GM12878 (cell line): Measurements from ENCODE around the gene STEAP1B. TPM values are rescaled to one million over a fixed set of nuclear protein-coding genes. Genes with fewer than 3 reads are reported as not detected.

Source experiments
- ATAC-seq: fragments of 200-7000 bp; cut with Tn5 transposase; 3 replicates; pipeline ENCODE4 v1.9.1; 2020; ENCODE audit warnings: mild to moderate bottlenecking, moderate library complexity
- BruUV-seq: library from RNA; stranded (reverse); fragments of 400-500 nt; replicated peaks from 2 replicates; lab custom pipeline; 2021; lab: Mats Ljungman, UMichigan
- CTCF ChIA-PET: fragments of 300-600 bp; sonication (Branson Sonifier 250); formaldehyde crosslinking; extraction: SDS; loops from one replicate; lab custom pipeline; 2021; ENCODE audit warnings: inconsistent platforms; lab: Yijun Ruan, JAX
- POLR2A ChIA-PET: fragments of 350-600 bp; formaldehyde crosslinking; extraction: SDS; loops from one replicate; lab custom pipeline; 2021; ENCODE audit warnings: inconsistent platforms; lab: Charles Lee
- RAD21 ChIA-PET: fragments of 300-600 bp; sonication (Branson Sonifier 250); formaldehyde crosslinking; loops from one replicate; lab custom pipeline; 2023; ENCODE audit warnings: antibody characterized with exemption; ENCODE audit not compliant: unreplicated experiment; lab: Charles Lee
- SMC1A ChIA-PET: fragments of 300-600 bp; sonication (Branson Sonifier 250); formaldehyde crosslinking; loops from one replicate; lab custom pipeline; 2023; ENCODE audit not compliant: unreplicated experiment, uncharacterized antibody; lab: Charles Lee
- DNase-seq: peaks from one replicate; pipeline ENCODE4 v3.0.0-alpha.2; 2011; ENCODE audit warnings: low read depth, low spot score
- FAIRE-seq: peaks from 3 replicates; lab custom pipeline; 2011; peaks lifted over from hg19 to GRCh38; lab: Jason Lieb, UNC
- H2AFZ ChIP-seq: 2 replicates; pipeline ENCODE4 v1.6.0; 2011; ENCODE audit warnings: low read depth, low read length, control low read depth; ENCODE audit not compliant: control insufficient read depth
- H3K27ac ChIP-seq: 2 replicates; pipeline ENCODE4 v1.5.1; 2011; ENCODE audit warnings: control low read depth; ENCODE audit not compliant: control insufficient read depth, insufficient read depth
- H3K27me3 ChIP-seq, 2 experiments: replicated peaks in 1 of 2; 2 replicates each; pipeline versions ENCODE4 v1.6.0 to v1.6.1; 2011; ENCODE audit warnings: low read length in 1 of 2; ENCODE audit not compliant: control insufficient read depth in 2 of 2, insufficient read depth in 2 of 2
- H3K36me3 ChIP-seq, 2 experiments: 2 replicates each; pipeline ENCODE4 v1.5.1; 2011; ENCODE audit warnings: low read length in 1 of 2; ENCODE audit not compliant: control insufficient read depth in 2 of 2, insufficient read depth in 2 of 2
- H3K4me1 ChIP-seq: 2 replicates; pipeline ENCODE4 v1.6.1; 2011; ENCODE audit warnings: mild to moderate bottlenecking, low read length, moderate library complexity, mixed read lengths; ENCODE audit not compliant: control insufficient read depth, insufficient read depth
- H3K4me2 ChIP-seq: 2 replicates; pipeline ENCODE4 v1.6.0; 2011; ENCODE audit warnings: control low read depth; ENCODE audit not compliant: control insufficient read depth, insufficient read depth
- H3K4me3 ChIP-seq: fragments of 200-600 bp; sonication (generic); 2 replicates; pipeline ENCODE4 v1.5.1; 2016
- H3K79me2 ChIP-seq: 2 replicates; pipeline ENCODE4 v1.6.0; 2011; ENCODE audit warnings: low read length; ENCODE audit not compliant: control insufficient read depth, insufficient read depth
- H3K9ac ChIP-seq: 2 replicates; pipeline ENCODE4 v1.8.0; 2011; ENCODE audit warnings: low read length, control low read depth, mixed read lengths; ENCODE audit not compliant: control insufficient read depth, insufficient read depth
- H3K9me3 ChIP-seq: replicated peaks from 3 replicates; pipeline ENCODE4 v1.5.1; 2011; ENCODE audit warnings: mild to moderate bottlenecking, low read length; ENCODE audit not compliant: control insufficient read depth, insufficient read depth
- H4K20me1 ChIP-seq: 2 replicates; pipeline ENCODE4 v1.6.0; 2011; ENCODE audit not compliant: control insufficient read depth, insufficient read depth
- ATF7 ChIP-seq: fragments of 450-650 bp; IDR thresholded peaks from 2 replicates; pipeline ENCODE4 v1.6.1; 2016; ENCODE audit warnings: low read depth, mild to moderate bottlenecking
- FOS ChIP-seq: IDR thresholded peaks from 3 replicates; pipeline ENCODE4 v1.6.1; 2011; ENCODE audit warnings: borderline replicate concordance; ENCODE audit not compliant: insufficient read length; ENCODE audit errors: extremely low read depth
- POLR2AphosphoS2 ChIP-seq: IDR thresholded peaks from 2 replicates; pipeline ENCODE4 v1.6.1; 2011; ENCODE audit warnings: low read depth, mild to moderate bottlenecking, low read length, improper control_type of control experiment, moderate library complexity
- RBBP5 ChIP-seq: fragments of 200-600 bp; sonication (generic); conservative IDR thresholded peaks from 2 replicates; pipeline ENCODE4 v1.6.1; 2016
- SIX5 ChIP-seq: IDR thresholded peaks from 2 replicates; pipeline ENCODE4 v1.6.1; 2011; ENCODE audit warnings: mild to moderate bottlenecking, low read depth, low read length, moderate library complexity; ENCODE audit not compliant: severe bottlenecking
- TCF12 ChIP-seq: IDR thresholded peaks from 2 replicates; pipeline ENCODE4 v1.6.1; 2011; ENCODE audit warnings: low read depth, mild to moderate bottlenecking, low read length
- TCF7 ChIP-seq: IDR thresholded peaks from 2 replicates; pipeline ENCODE4 v1.6.1; 2014; ENCODE audit warnings: antibody characterized with exemption, borderline replicate concordance
- WGBS: methylation state at CpG from one replicate; pipeline ENCODE4 v1.1.6; 2016; ENCODE audit warnings: low lambda C conversion rate; ENCODE audit not compliant: insufficient replicate concordance, insufficient coverage; ENCODE audit errors: missing lambda C conversion rate; 5-methylcytosine and 5-hydroxymethylcytosine counted together
- in situ Hi-C: fragments of 300-500 bp; cut with MboI; formaldehyde crosslinking; loops from 9 replicates; pipeline ENCODE4 v1.14.3; 2018; ENCODE audit warnings: mixed read lengths
- intact Hi-C: fragments of 100-400 bp; cut with micrococcal nuclease; formaldehyde crosslinking; loops from one replicate; pipeline ENCODE4 v1.14.2; 2022; ENCODE audit not compliant: unreplicated experiment
- polyA plus RNA-seq, 11 experiments: library from polyadenylated mRNA; depleted of rRNA in 4 of 11; unstranded in 6 of 11; stranded (reverse) in 5 of 11; fragments of >200 nt; fragmentation: Nextera tagmentation in 4 of 11; fragmentation: Illumina TruSeq in 1 of 11; extraction: Ambion mirVana in 4 of 11; extraction: Trizol in 1 of 11; gene quantifications; 1 replicate in 1 of 11; 2 replicates in 10 of 11; pipeline versions ENCODE4 v1.2.1 to v1.2.3, GENCODE V29; 2011 to 2016; ENCODE audit warnings: inconsistent platforms in 2 of 11, missing spikeins in 2 of 11, low read depth in 1 of 11
- total RNA-seq, 4 experiments: library from RNA; depleted of rRNA in 3 of 4; stranded (reverse); fragments of >200 nt in 3 of 4; fragmentation: Illumina TruSeq in 1 of 4; extraction: Trizol in 1 of 4; gene quantifications; 2 replicates each; pipeline versions ENCODE4 v1.2.1 to v1.2.3, GENCODE V29; 2013 to 2021
- TF ChIP-seq, protein P1 (sequence below): IDR thresholded peaks from 2 replicates; pipeline ENCODE4 v1.6.1; 2012; ENCODE audit warnings: low read depth, low read length, improper control_type of control experiment

Gene STEAP1B
- total and polyA plus RNA-seq, 10 of the 15 experiments (the other 5 are each of a cell fraction or from before 2014, with no cell fraction given): 0.14 TPM; not detected in 9

DNA sequence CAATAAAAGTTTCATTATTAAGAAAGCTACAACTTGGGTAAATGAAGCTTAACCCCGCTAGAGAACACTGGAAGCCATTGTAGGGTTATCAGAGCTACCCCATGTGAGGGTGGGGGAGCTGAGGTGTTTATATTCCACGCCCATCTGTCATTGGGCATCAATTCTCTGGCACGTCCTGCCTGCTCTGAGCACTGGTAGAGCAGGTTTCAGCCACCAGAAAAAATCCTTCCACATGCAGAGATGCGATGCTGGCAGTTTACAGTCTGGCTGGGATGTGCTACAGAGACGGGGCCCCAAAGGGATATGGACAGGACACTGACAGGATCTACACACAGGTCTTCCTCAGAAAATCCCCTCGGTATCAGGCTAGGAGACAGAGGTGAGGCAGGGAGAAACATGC, 127.1 kb downstream of the STEAP1B start:
- peaks cover 10% of the 10 kb centered on the region; the same call in 1 of the 2 replicates for H3K4me1 ChIP-seq
- no peak overlapping the region for H2AFZ ChIP-seq
- H3K9ac ChIP-seq: no peak overlapping the region
- FAIRE-seq (no peak), DNase-seq (no peak), ATAC-seq (no peak)
- H3K27ac ChIP-seq: no peak overlapping the region
- ChIA-PET CTCF (interaction anchor here (0.5 to 1.5 kb wide), 3 partner anchors 12 to 1463 kb away, joined by 3 to 4 read pairs (median 3); no protein-coding TSS in a partner anchor), SMC1A (interaction anchor here (1.2 to 1.4 kb wide), 3 partner anchors 10 to 26 kb away, joined by 3 to 5 read pairs (median 3); no protein-coding TSS in a partner anchor), POLR2A (no interaction called here), RAD21 (no interaction called here)
- no TSS peak for BruUV-seq
- WGBS: 27% methylated on average over 6 of the region's 6 CpGs
- in situ Hi-C loops: no loop called here
- no peaks in the 10 kb centered on the region for H4K20me1 ChIP-seq
- intact Hi-C loops: no loop called here
- no peak overlapping the region for H3K4me3 ChIP-seq
- H3K36me3 ChIP-seq: no peaks in the 10 kb centered on the region
- TF ChIP-seq POLR2AphosphoS2 (no peak), RBBP5 (no peak), FOS (no peak), TCF7 (no peak)
- H3K27me3 ChIP-seq: no peaks in the 10 kb centered on the region; a peak in 1 of 4 replicates
- H3K4me2 ChIP-seq: no peak overlapping the region
- no peaks in the 10 kb centered on the region for H3K9me3 ChIP-seq
- no peaks in the 10 kb centered on the region for H3K79me2 ChIP-seq

DNA sequence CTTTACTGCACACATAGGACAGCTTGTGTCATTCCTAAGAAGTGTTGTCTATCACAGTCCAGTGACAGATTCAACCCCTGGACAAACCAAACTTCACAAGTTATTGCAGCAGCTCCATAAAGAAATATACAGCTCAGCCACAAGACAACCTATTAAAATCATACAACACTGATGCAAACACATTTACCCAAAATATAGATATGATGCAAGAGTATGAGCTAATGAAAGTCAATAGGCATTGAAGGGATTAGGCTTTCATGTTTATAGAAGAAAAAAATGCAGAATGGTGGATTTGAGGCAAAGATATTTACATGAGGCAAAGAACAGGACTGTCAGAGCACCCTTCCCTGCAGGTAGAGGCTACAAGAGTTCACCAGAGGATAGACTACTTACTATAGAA, 128.1 kb downstream of the STEAP1B start:
- FAIRE-seq (no peak), DNase-seq (no peak), ATAC-seq (no peak)
- Histone ChIP-seq H2AFZ (no peak overlapping the region), H3K36me3 (no peaks in the 10 kb centered on the region), H3K27me3 (no peaks in the 10 kb centered on the region; a peak in 1 of 4 replicates), H3K4me2 (no peak overlapping the region), H3K9me3 (no peaks in the 10 kb centered on the region), H3K4me3 (no peak overlapping the region), H3K4me1 (peaks cover 1% of the 10 kb centered on the region; the same call in 1 of the 2 replicates), H4K20me1 (no peaks in the 10 kb centered on the region), H3K9ac (no peak overlapping the region), H3K27ac (no peak overlapping the region), H3K79me2 (no peaks in the 10 kb centered on the region)
- in situ Hi-C loops (no loop called here), intact Hi-C loops (no loop called here)
- ChIA-PET RAD21 (no interaction called here), CTCF (interaction anchor here (1.0 to 1.5 kb wide), 2 partner anchors 11 to 81 kb away, joined by 3 to 4 read pairs; no protein-coding TSS in a partner anchor), SMC1A (interaction anchor here (1.4 to 1.9 kb wide), 2 partner anchors 9 to 11 kb away, joined by 5 to 6 read pairs; no protein-coding TSS in a partner anchor), POLR2A (no interaction called here)
- no TSS peak for BruUV-seq
- TF ChIP-seq TCF12: no peak
- TF ChIP-seq, protein P1, sequence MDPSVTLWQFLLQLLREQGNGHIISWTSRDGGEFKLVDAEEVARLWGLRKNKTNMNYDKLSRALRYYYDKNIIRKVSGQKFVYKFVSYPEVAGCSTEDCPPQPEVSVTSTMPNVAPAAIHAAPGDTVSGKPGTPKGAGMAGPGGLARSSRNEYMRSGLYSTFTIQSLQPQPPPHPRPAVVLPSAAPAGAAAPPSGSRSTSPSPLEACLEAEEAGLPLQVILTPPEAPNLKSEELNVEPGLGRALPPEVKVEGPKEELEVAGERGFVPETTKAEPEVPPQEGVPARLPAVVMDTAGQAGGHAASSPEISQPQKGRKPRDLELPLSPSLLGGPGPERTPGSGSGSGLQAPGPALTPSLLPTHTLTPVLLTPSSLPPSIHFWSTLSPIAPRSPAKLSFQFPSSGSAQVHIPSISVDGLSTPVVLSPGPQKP: no peak
- TF ChIP-seq SIX5: no peak
- TF ChIP-seq ATF7: no peak
- no peak for TF ChIP-seq POLR2AphosphoS2
- TF ChIP-seq, all 136 proteins: peak for 0
